PC-3 (cell line): Measurements from ENCODE around the gene ITGA3. TPM values are rescaled to one million over a fixed set of nuclear protein-coding genes. Genes with fewer than 3 reads are reported as not detected.
A peak's percentile ranks its signal among the peaks of the same experiment; 100 is the strongest.

Experiments
- ATAC-seq: fragments of 200-7000 bp; cut with Tn5 transposase; 2 replicates; pipeline ENCODE4 v1.9.1; 2020; ENCODE audit warnings: mild to moderate bottlenecking, moderate library complexity
- BruUV-seq: library from RNA; stranded (reverse); fragments of 400-500 nt; replicated peaks from 2 replicates; lab custom pipeline; 2021; lab: Mats Ljungman, UMichigan
- CTCF ChIA-PET: fragments of 300-600 bp; sonication (Branson Sonifier 250); formaldehyde crosslinking; loops from one replicate; lab custom pipeline; 2022; ENCODE audit warnings: antibody characterized with exemption; lab: Charles Lee
- POLR2A ChIA-PET: fragments of 300-600 bp; sonication (Branson Sonifier 250); formaldehyde crosslinking; loops from one replicate; lab custom pipeline; 2022; ENCODE audit warnings: antibody characterized with exemption; ENCODE audit not compliant: unreplicated experiment; lab: Charles Lee
- DNase-seq: peaks from one replicate; pipeline ENCODE4 v3.0.0-alpha.2; 2015
- H2AFZ ChIP-seq: fragments of 300-600 bp; sonication (generic); 2 replicates; pipeline ENCODE4 v1.6.0; 2016; ENCODE audit warnings: antibody characterized with exemption, low read length
- H3F3A ChIP-seq: fragments of 300-600 bp; sonication (generic); one replicate; pipeline ENCODE4 v1.6.0; 2017; ENCODE audit warnings: antibody characterized with exemption, low read length, control low read depth, mild to moderate bottlenecking; ENCODE audit not compliant: unreplicated experiment
- H3K27ac ChIP-seq: fragments of 300-600 bp; sonication (generic); 2 replicates; pipeline ENCODE4 v1.5.1; 2016; ENCODE audit warnings: mild to moderate bottlenecking, low read length
- H3K27me3 ChIP-seq: fragments of 300-600 bp; sonication (generic); 2 replicates; pipeline ENCODE4 v1.6.1; 2016; ENCODE audit warnings: low read length, mixed read lengths
- H3K36me3 ChIP-seq: fragments of 300-600 bp; sonication (generic); 2 replicates; pipeline ENCODE4 v1.6.1; 2016; ENCODE audit warnings: low read depth, mixed run types, low read length, mixed read lengths
- H3K4me1 ChIP-seq: fragments of 300-600 bp; sonication (generic); 2 replicates; pipeline ENCODE4 v1.5.1; 2016; ENCODE audit warnings: low read length; ENCODE audit not compliant: insufficient read depth
- H3K4me2 ChIP-seq: fragments of 300-600 bp; sonication (generic); 2 replicates; pipeline ENCODE4 v1.6.0; 2016; ENCODE audit warnings: low read length
- H3K4me3 ChIP-seq: fragments of 300-600 bp; sonication (generic); 2 replicates; pipeline ENCODE4 v1.5.1; 2016; ENCODE audit warnings: mild to moderate bottlenecking, low read length, mixed read lengths
- H3K79me2 ChIP-seq: fragments of 300-600 bp; sonication (generic); 2 replicates; pipeline ENCODE4 v1.6.1; 2017; ENCODE audit warnings: low read length, mixed read lengths
- H3K9ac ChIP-seq: fragments of 300-600 bp; sonication (generic); 2 replicates; pipeline ENCODE4 v1.6.0; 2016; ENCODE audit warnings: mild to moderate bottlenecking, low read length
- H3K9me2 ChIP-seq: fragments of 300-600 bp; sonication (generic); replicated peaks from 2 replicates; pipeline ENCODE4 v1.6.1; 2016; ENCODE audit warnings: mixed run types, low read length, mixed read lengths
- H3K9me3 ChIP-seq: fragments of 300-600 bp; sonication (generic); 2 replicates; pipeline ENCODE4 v1.6.1; 2016; ENCODE audit warnings: low read length, mixed read lengths
- H4K20me1 ChIP-seq: fragments of 300-600 bp; sonication (generic); 2 replicates; pipeline ENCODE4 v1.6.1; 2016; ENCODE audit warnings: low read length, mixed read lengths
- EZH2 ChIP-seq: fragments of 300-600 bp; sonication (generic); IDR thresholded peaks from one replicate; pipeline ENCODE4 v1.6.1; 2017; ENCODE audit warnings: antibody characterized with exemption, mild to moderate bottlenecking, low read length; ENCODE audit not compliant: unreplicated experiment
- EZH2phosphoT487 ChIP-seq: fragments of 300-600 bp; sonication (generic); IDR thresholded peaks from 2 replicates; pipeline ENCODE4 v1.6.1; 2018; ENCODE audit warnings: mild to moderate bottlenecking, antibody characterized with exemption, low read length, borderline replicate concordance
- intact Hi-C: fragments of 100-400 bp; cut with micrococcal nuclease; formaldehyde crosslinking; loops from 2 replicates; pipeline ENCODE4 v1.9.0; 2023
- total RNA-seq: library from RNA; depleted of rRNA; stranded (reverse); fragments of >200 nt; gene quantifications from 2 replicates; pipeline ENCODE4 v1.2.3, GENCODE V29; 2014
- TF ChIP-seq, protein P1 (sequence below): fragments of 300-600 bp; sonication (generic); conservative IDR thresholded peaks from 2 replicates; pipeline ENCODE4 v1.5.1; 2017; ENCODE audit warnings: antibody characterized with exemption, low read depth, mild to moderate bottlenecking, low read length

Gene ITGA3
- total RNA-seq, 1 experiment from 2014 or later: 598 TPM

DNA sequence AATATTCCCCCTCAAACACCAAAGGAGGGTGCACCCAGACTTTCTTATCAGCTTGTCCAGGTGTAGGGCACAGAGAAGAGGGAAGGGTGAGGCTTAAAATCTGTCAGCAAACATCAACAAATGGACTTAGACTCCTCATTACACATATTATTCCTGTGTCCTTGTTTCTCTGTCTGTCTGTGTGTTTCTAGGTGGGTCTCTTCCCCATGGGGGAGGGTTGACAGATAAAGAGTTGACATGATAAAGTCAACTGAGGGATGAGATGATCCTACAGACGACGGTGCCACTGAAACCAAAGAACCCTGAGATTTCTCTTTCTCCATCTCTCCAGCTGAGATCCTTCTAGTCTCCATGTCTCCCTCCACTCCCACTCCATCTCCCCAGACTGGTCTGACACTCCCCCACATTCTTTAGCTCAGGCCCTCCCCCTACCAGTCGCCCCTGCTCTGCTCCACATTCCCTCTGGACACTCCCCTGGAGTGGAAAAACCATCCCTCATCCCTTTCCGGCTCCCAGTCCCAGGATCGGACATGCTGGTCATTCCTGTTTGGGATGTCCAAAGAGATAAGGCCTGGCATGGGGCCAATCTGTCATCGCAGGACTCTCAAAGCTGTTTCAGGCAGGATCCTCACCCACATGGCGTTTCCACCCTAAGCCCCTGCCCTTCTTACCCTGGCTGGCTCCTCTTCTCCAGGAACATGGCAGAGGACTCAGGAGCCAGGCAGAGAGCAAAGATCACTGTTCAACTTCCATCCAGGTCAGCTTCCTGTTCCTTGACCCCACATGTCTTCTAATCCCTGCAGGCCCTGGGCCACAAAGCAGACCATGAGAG is 2.9 kb upstream of the ITGA3 start:
- intact Hi-C loops: no loop called here
- POLR2A ChIA-PET: interaction anchor here (0.6 to 1.0 kb wide), 3 partner anchors 11 to 25 kb away, joined by 3 to 8 read pairs (median 6); no protein-coding TSS in a partner anchor
- ATAC-seq (no peak), DNase-seq (peak; percentile 51)
- H3K9ac ChIP-seq: peak overlapping the region; percentile 78
- CTCF ChIA-PET: interaction anchor here (1.5 kb wide), 1 partner anchor 26 kb away, joined by 6 read pairs; no protein-coding TSS in a partner anchor
- H4K20me1 ChIP-seq: peaks cover 17% of the 10 kb centered on the region
- no peaks in the 10 kb centered on the region for H3K27me3 ChIP-seq
- TF ChIP-seq, protein P1, sequence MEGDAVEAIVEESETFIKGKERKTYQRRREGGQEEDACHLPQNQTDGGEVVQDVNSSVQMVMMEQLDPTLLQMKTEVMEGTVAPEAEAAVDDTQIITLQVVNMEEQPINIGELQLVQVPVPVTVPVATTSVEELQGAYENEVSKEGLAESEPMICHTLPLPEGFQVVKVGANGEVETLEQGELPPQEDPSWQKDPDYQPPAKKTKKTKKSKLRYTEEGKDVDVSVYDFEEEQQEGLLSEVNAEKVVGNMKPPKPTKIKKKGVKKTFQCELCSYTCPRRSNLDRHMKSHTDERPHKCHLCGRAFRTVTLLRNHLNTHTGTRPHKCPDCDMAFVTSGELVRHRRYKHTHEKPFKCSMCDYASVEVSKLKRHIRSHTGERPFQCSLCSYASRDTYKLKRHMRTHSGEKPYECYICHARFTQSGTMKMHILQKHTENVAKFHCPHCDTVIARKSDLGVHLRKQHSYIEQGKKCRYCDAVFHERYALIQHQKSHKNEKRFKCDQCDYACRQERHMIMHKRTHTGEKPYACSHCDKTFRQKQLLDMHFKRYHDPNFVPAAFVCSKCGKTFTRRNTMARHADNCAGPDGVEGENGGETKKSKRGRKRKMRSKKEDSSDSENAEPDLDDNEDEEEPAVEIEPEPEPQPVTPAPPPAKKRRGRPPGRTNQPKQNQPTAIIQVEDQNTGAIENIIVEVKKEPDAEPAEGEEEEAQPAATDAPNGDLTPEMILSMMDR: no peak
- TF ChIP-seq EZH2: no peak
- no peak for TF ChIP-seq EZH2phosphoT487
- H3K36me3 ChIP-seq: peaks cover 14% of the 10 kb centered on the region
- no peak overlapping the region for H2AFZ ChIP-seq
- H3K9me3 ChIP-seq: no peaks in the 10 kb centered on the region
- BruUV-seq: no TSS peak
- peaks cover 52% of the 10 kb centered on the region for H3K79me2 ChIP-seq
- H3K4me3 ChIP-seq: peak overlapping the region; percentile 6; the same call in 1 of the 2 replicates
- H3K27ac ChIP-seq: peak overlapping the region; percentile 96
- peaks cover 21% of the 10 kb centered on the region for H3F3A ChIP-seq
- no peaks in the 10 kb centered on the region for H3K9me2 ChIP-seq
- H3K4me1 ChIP-seq: peaks cover 75% of the 10 kb centered on the region
- H3K4me2 ChIP-seq: peak overlapping the region; percentile 97

DNA sequence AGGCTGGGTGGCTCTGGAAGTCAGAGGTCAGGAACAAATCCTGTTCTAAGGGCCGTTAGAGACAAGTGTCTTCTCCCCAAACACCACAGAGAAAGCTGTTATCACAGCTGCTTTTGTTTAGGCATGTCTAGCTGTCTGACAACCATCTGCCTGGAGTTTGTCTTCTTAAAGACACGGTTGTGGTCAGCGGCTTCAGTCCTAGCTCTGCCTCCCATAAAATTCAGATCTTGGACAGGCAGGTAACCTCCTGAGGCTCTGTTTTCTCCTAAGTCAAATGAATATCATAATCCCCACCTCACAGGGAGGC is 2.3 kb upstream of the ITGA3 start:
- Histone ChIP-seq H3F3A (peaks cover 21% of the 10 kb centered on the region), H3K4me2 (peak overlapping the region; percentile 97), H3K79me2 (peaks cover 58% of the 10 kb centered on the region), H3K4me3 (no peak overlapping the region), H3K4me1 (peaks cover 75% of the 10 kb centered on the region), H3K9me2 (no peaks in the 10 kb centered on the region), H4K20me1 (peaks cover 23% of the 10 kb centered on the region), H3K27me3 (no peaks in the 10 kb centered on the region), H3K27ac (peak overlapping the region; percentile 96), H3K9me3 (no peaks in the 10 kb centered on the region), H3K9ac (peak overlapping the region; percentile 78; the same call in 1 of the 2 replicates), H2AFZ (no peak overlapping the region), H3K36me3 (peaks cover 20% of the 10 kb centered on the region)
- intact Hi-C loops: no loop called here
- no TSS peak for BruUV-seq
- TF ChIP-seq, protein P1: no peak
- TF ChIP-seq EZH2phosphoT487 (no peak), EZH2 (no peak)
- ChIA-PET CTCF (interaction anchor here (4.7 kb wide), 1 partner anchor 27 kb away, joined by 37 read pairs; no protein-coding TSS in a partner anchor), POLR2A (interaction anchor here (0.6 kb wide), 1 partner anchor 23 kb away, joined by 6 read pairs; no protein-coding TSS in a partner anchor)
- DNase-seq (no peak), ATAC-seq (no peak)
